HG02885 (cell line): Measurements from ENCODE around the gene TM9SF4.

Experiments
- ATAC-seq: cut with Tn5 transposase; IDR thresholded peaks from one replicate; pipeline ENCODE4 v1.9.1; 2021; ENCODE audit warnings: mild to moderate bottlenecking; ENCODE audit not compliant: unreplicated experiment, poor library complexity

TM9SF4 gene

GRCh38 chr20:32204205-32205109 lies 94.9 kb downstream of the TM9SF4 start:
- no peak for ATAC-seq

- no peak for ATAC-seq
These were observed 95.8 kb downstream of the TM9SF4 start for GRCh38 chr20:32205110-32205842.

GRCh38 chr20:32205843-32206759 lies 96.6 kb downstream of the TM9SF4 start:
- no peak for ATAC-seq

- peak; percentile 7 for ATAC-seq
These were observed 97.5 kb downstream of the TM9SF4 start for GRCh38 chr20:32206760-32207625.

GRCh38 chr20:32207626-32208498 lies 98.3 kb downstream of the TM9SF4 start, which contains the start of the genes PLAGL2 and POFUT1:
Gene PLAGL2, minus strand, starts transcription at chr20:32207743. Its CDS starts 5,565 bp downstream, at chr20:32202178.
Gene POFUT1, plus strand, starts transcription at chr20:32207880. Its CDS starts 62 bp downstream, at chr20:32207942.
- peak; percentile 89 for ATAC-seq

GRCh38 chr20:32208499-32209154 lies 99.1 kb downstream of the TM9SF4 start:
- no peak for ATAC-seq

GRCh38 chr20:32209850-32210605 lies 100.5 kb downstream of the TM9SF4 start:
- ATAC-seq = no peak

- ATAC-seq = no peak
These were observed 104.4 kb downstream of the TM9SF4 start for GRCh38 chr20:32213870-32214269.

GRCh38 chr20:32215147-32215546 lies 105.6 kb downstream of the TM9SF4 start:
- ATAC-seq = no peak

GRCh38 chr20:32215729-32216128 lies 106.2 kb downstream of the TM9SF4 start:
- no peak for ATAC-seq

GRCh38 chr20:32216179-32217142 lies 106.9 kb downstream of the TM9SF4 start:
- no peak for ATAC-seq
